Mammary epithelial cell (primary cell): Measurements from ENCODE around the gene COL24A1.

Source experiments
- CTCF ChIP-seq, 2 donors: IDR thresholded peaks in 1 of 2; conservative IDR thresholded peaks in 1 of 2; 2 replicates each; pipeline ENCODE4 v1.5.1; 2011 to 2012; ENCODE audit warnings: inconsistent platforms in 2 of 2, low read length in 2 of 2, mild to moderate bottlenecking in 2 of 2, control low read depth in 1 of 2, low read depth in 1 of 2; ENCODE audit not compliant: insufficient read depth in 1 of 2; ENCODE audit errors: extremely low read depth in 1 of 2
- EZH2 ChIP-seq: IDR thresholded peaks from 2 replicates; pipeline ENCODE4 v1.6.1; 2012; ENCODE audit warnings: low read length, inconsistent platforms, borderline replicate concordance

GRCh38 chr1:85889870-85890269, 266.7 kb downstream of the COL24A1 start:
- TF ChIP-seq CTCF (conservative IDR thresholded peaks at IDR 0.05 in 1 of 2, IDR thresholded peaks at IDR 0.05 in 1 of 2; ENCODE audit: extremely low read depth in 1 of 2, insufficient read depth in 1 of 2, low read depth in 1 of 2, low read length in 2 of 2) (no peak), EZH2 (no peak)
